Esophagus muscularis mucosa (tissue), 4 donors: Measurements from ENCODE around the gene OR1D5. TPM values are rescaled to one million over a fixed set of nuclear protein-coding genes. Genes with fewer than 3 reads are reported as not detected.
A peak's percentile ranks its signal among the peaks of the same experiment; 100 is the strongest.

Experiments used
- DNase-seq: peaks from one replicate; pipeline ENCODE4 v3.0.0-alpha.2; 2017; ENCODE audit errors: extremely low spot score
- H3K27ac ChIP-seq, 4 donors: fragments of 200-600 bp; sonication (generic); replicated peaks in 1 of 4; 1 replicate in 3 of 4; 2 replicates in 1 of 4; pipeline ENCODE4 v1.5.1; 2016 to 2019; ENCODE audit warnings: mild to moderate bottlenecking in 1 of 4
- H3K27me3 ChIP-seq, 4 donors: fragments of 200-600 bp; sonication (generic); one replicate each; pipeline versions ENCODE4 v1.5.1 to v1.6.0; 2016 to 2019
- H3K36me3 ChIP-seq, 4 donors: fragments of 200-600 bp; sonication (generic); one replicate each; pipeline ENCODE4 v1.5.1; 2016 to 2019
- H3K4me1 ChIP-seq, 4 donors: fragments of 200-600 bp; sonication (generic); one replicate each; pipeline ENCODE4 v1.5.1; 2016 to 2019
- H3K4me3 ChIP-seq, 4 donors: fragments of 200-600 bp; sonication (generic); 1 replicate in 2 of 4; 2 replicates in 2 of 4; pipeline ENCODE4 v1.5.1; 2016 to 2019; ENCODE audit warnings: mild to moderate bottlenecking in 4 of 4, moderate library complexity in 1 of 4
- H3K9me3 ChIP-seq, 4 donors: fragments of 200-600 bp; sonication (generic); 1 replicate in 3 of 4; 2 replicates in 1 of 4; pipeline ENCODE4 v1.5.1; 2016 to 2019
- EP300 ChIP-seq: sonication (generic); formaldehyde crosslinking; IDR thresholded peaks from one replicate; pipeline ENCODE4 v1.6.1; 2017; ENCODE audit warnings: antibody characterized with exemption
- POLR2A ChIP-seq: fragments of 450-650 bp; IDR thresholded peaks from one replicate; pipeline ENCODE4 v1.6.1; 2017; ENCODE audit warnings: antibody characterized with exemption, moderate library complexity, mild to moderate bottlenecking, low read depth
- POLR2AphosphoS5 ChIP-seq, 2 donors: sonication (generic); formaldehyde crosslinking; IDR thresholded peaks; one replicate each; pipeline ENCODE4 v1.6.1; 2017; ENCODE audit warnings: antibody characterized with exemption in 2 of 2
- whole genome bisulfite sequencing: methylation state at CpG from one replicate; pipeline ENCODE4 v1.1.5; 2018; 5-methylcytosine and 5-hydroxymethylcytosine counted together
- intact Hi-C: fragments of 100-400 bp; cut with DNase I; formaldehyde crosslinking; loops from one replicate; pipeline ENCODE4 v1.15.1; 2023
- total RNA-seq, 4 donors: library from RNA; depleted of rRNA; stranded (reverse); fragments of >200 nt; gene quantifications; one replicate each; pipeline versions ENCODE4 v1.1.0 to v1.2.1, GENCODE V29; 2016
- TF ChIP-seq, protein P1 (sequence below), 3 experiments: fragments of 200-600 bp in 2 of 3; fragments of 450-650 bp in 1 of 3; sonication (generic) in 2 of 3; IDR thresholded peaks; one replicate each; pipeline ENCODE4 v1.5.1; 2017 to 2019; ENCODE audit warnings: antibody characterized with exemption in 3 of 3, mild to moderate bottlenecking in 2 of 3, moderate library complexity in 1 of 3

OR1D5 gene
- total RNA-seq, 4 donors from 2014 or later = not detected

DNA sequence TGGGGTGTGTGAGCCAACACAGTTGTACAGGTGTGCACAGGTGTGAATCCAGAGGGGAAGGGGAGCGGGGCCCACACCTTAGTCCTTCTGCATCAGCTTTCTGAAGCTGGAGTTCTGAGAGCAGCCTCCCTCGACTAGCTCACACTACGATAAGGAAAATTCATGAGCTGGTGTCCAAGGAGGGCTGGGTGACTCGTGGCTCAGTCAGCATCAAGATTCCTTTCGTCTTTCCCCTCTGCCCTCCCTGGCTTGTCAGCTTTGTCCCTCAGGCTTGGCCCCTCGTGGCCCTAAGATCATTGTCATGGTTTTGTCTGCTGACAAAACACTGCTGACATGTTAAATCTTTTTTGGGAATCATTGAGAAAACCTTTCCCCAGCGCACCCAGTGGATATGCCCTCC is 47.5 kb downstream of the OR1D5 start:
- no peak for DNase-seq
- intact Hi-C loops = no loop called here
- no peaks in the 10 kb centered on the region for H3K27me3 ChIP-seq
- 79% methylated on average over 7 of the region's 7 CpGs for WGBS
- H3K27ac ChIP-seq = no peak overlapping the region
- H3K4me1 ChIP-seq = peaks cover 0 to 7% (median 0%) of the 10 kb centered on the region in 4 donors
- TF ChIP-seq, protein P1, sequence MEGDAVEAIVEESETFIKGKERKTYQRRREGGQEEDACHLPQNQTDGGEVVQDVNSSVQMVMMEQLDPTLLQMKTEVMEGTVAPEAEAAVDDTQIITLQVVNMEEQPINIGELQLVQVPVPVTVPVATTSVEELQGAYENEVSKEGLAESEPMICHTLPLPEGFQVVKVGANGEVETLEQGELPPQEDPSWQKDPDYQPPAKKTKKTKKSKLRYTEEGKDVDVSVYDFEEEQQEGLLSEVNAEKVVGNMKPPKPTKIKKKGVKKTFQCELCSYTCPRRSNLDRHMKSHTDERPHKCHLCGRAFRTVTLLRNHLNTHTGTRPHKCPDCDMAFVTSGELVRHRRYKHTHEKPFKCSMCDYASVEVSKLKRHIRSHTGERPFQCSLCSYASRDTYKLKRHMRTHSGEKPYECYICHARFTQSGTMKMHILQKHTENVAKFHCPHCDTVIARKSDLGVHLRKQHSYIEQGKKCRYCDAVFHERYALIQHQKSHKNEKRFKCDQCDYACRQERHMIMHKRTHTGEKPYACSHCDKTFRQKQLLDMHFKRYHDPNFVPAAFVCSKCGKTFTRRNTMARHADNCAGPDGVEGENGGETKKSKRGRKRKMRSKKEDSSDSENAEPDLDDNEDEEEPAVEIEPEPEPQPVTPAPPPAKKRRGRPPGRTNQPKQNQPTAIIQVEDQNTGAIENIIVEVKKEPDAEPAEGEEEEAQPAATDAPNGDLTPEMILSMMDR (IDR thresholded peaks at IDR 0.05) = no peak
- TF ChIP-seq POLR2A = no peak
- TF ChIP-seq POLR2AphosphoS5 (IDR thresholded peaks at IDR 0.05) = no peak
- no peak for TF ChIP-seq EP300
- H3K36me3 ChIP-seq = peaks cover 0 to 39% (median 18%) of the 10 kb centered on the region in 4 donors
- H3K4me3 ChIP-seq = no peak overlapping the region
- H3K9me3 ChIP-seq = no peaks in the 10 kb centered on the region

GRCh38 chr17:3012926-3013581 is 50.4 kb downstream of the OR1D5 start:
- Histone ChIP-seq H3K9me3 (no peaks in the 10 kb centered on the region), H3K4me1 (peaks cover 0 to 7% (median 0%) of the 10 kb centered on the region in 4 donors), H3K4me3 (no peak overlapping the region), H3K36me3 (peaks cover 0 to 35% (median 19%) of the 10 kb centered on the region in 4 donors), H3K27ac (no peak overlapping the region), H3K27me3 (no peaks in the 10 kb centered on the region)
- 58% methylated on average over 18 of the region's 21 CpGs for WGBS
- TF ChIP-seq, protein P1 (IDR thresholded peaks at IDR 0.05) = peak; percentile 73 to 85 (median 79)
- no peak for TF ChIP-seq EP300
- intact Hi-C loops = loop anchor here (1.0 to 2.0 kb wide), 2 partner anchors 164 to 184 kb away; no protein-coding TSS in a partner anchor
- DNase-seq = no peak

Other genes starting within 250 kb of the OR1D5 start
- not detected for gene OR1D2, start 40.8 kb upstream of the OR1D5 start, total RNA-seq
- gene OR1G1, start 63.9 kb upstream of the OR1D5 start, total RNA-seq = not detected
- gene OR1A2, start 133.9 kb upstream of the OR1D5 start, total RNA-seq = not detected
- not detected for gene OR1A1, start 144.1 kb upstream of the OR1D5 start, total RNA-seq
- gene OR3A1, start 234.8 kb upstream of the OR1D5 start, total RNA-seq = not detected